DMS53 treated with DMSO at 0.1 percent for 48 hours (cell line): ENCODE data around the gene SAYSD1.

Experiments used
- DNase-seq: peaks from one replicate; lab custom pipeline; 2025; ENCODE audit not compliant: unreplicated experiment; lab: John Stamatoyannopoulos, UW

SAYSD1 gene

GRCh38 chr6:39058471-39059147 lies 56.4 kb downstream of the SAYSD1 start:
- no peak for DNase-seq

GRCh38 chr6:39057251-39058155 lies 57.5 kb downstream of the SAYSD1 start:
- DNase-seq = no peak

- no peak for DNase-seq
Observed at GRCh38 chr6:39056681-39057080, 58.3 kb downstream of the SAYSD1 start.

- DNase-seq = no peak
Observed at GRCh38 chr6:39056191-39056590, 58.8 kb downstream of the SAYSD1 start.

- DNase-seq = no peak
Observed at GRCh38 chr6:39055661-39056060, 59.3 kb downstream of the SAYSD1 start.

- no peak for DNase-seq
Observed at GRCh38 chr6:39054577-39055142, 60.3 kb downstream of the SAYSD1 start.
